Testis (tissue), 2 donors: ENCODE measurements around the gene GGACT.

ENCODE experiments used
- CTCF ChIP-seq, 3 experiments: fragments of 450-650 bp in 2 of 3; fragments of 200-600 bp in 1 of 3; sonication (generic) in 1 of 3; IDR thresholded peaks; one replicate each; pipeline ENCODE4 v1.5.1; 2016 to 2019; ENCODE audit warnings: antibody characterized with exemption in 3 of 3, mild to moderate bottlenecking in 2 of 3, moderate library complexity in 1 of 3
- POLR2A ChIP-seq: fragments of 450-650 bp; IDR thresholded peaks from one replicate; pipeline ENCODE4 v1.6.1; 2017; ENCODE audit warnings: antibody characterized with exemption, mild to moderate bottlenecking, moderate library complexity

- TF ChIP-seq CTCF (IDR thresholded peaks at IDR 0.05) (no peak), POLR2A (no peak)
These were observed 12.3 kb upstream of the GGACT start for GRCh38 chr13:100600915-100601314.
